ENCODE data around the gene HERPUD1. TPM values are rescaled to one million over a fixed set of nuclear protein-coding genes. Genes with fewer than 3 reads are reported as not detected.

HERPUD1 gene
- total and polyA plus RNA-seq, 2 of the 8 experiments (the other 6 are each of a cell fraction or from before 2014, with no cell fraction given): 23.3 to 34.7 TPM

GRCh38 chr16:56919099-56919800 lies 12.7 kb upstream of the HERPUD1 start:
- POLR2A ChIA-PET (ENCODE audit: partially characterized antibody): interaction anchor here (1.3 to 6.5 kb wide), 2 partner anchors 14 to 24 kb away, joined by 4 to 82 read pairs; partner anchors contain the start of gene HERPUD1
- TF ChIP-seq USF2 (IDR thresholded peaks at IDR 0.05; ENCODE audit: low read length) (no peak), ZNF274 (IDR thresholded peaks at IDR 0.05; ENCODE audit: borderline replicate concordance, extremely low read depth, low read length) (no peak), CEBPB (IDR thresholded peaks at IDR 0.05; ENCODE audit: low read depth, low read length) (no peak)
- no peak overlapping the region for H4K91ac ChIP-seq (replicated peaks; ENCODE audit: insufficient read length, low read length)
- no peaks in the 10 kb centered on the region for H3K36me3 ChIP-seq (ENCODE audit: control insufficient read depth in 2 of 4, insufficient read depth in 4 of 4, low read length in 3 of 4)
- H4K5ac ChIP-seq (ENCODE audit: insufficient read length, low read depth, low read length): no peak overlapping the region
- H2BK20ac ChIP-seq (ENCODE audit: low read length): no peak overlapping the region
- H2BK12ac ChIP-seq (ENCODE audit: low read depth, low read length): no peak overlapping the region
- no peak overlapping the region for H2AFZ ChIP-seq (ENCODE audit: low read length)
- H3K79me1 ChIP-seq (ENCODE audit: low read depth, low read length): no peaks in the 10 kb centered on the region
- H3K14ac ChIP-seq (ENCODE audit: insufficient read length): no peak overlapping the region
- H2BK5ac ChIP-seq (ENCODE audit: low read depth, low read length): no peak overlapping the region
- H3K9me3 ChIP-seq (ENCODE audit: insufficient read depth in 2 of 2, low read depth in 1 of 2, low read length in 1 of 2): no peaks in the 10 kb centered on the region
- H3K9ac ChIP-seq (replicated peaks in 1 of 4; ENCODE audit: extremely low read depth in 1 of 4, low read depth in 3 of 4, low read length in 3 of 4): no peak overlapping the region
- no peaks in the 10 kb centered on the region for H3K79me2 ChIP-seq (ENCODE audit: control insufficient read depth in 1 of 2, insufficient read depth in 2 of 2, low read length in 2 of 2)
- H3K18ac ChIP-seq (ENCODE audit: extremely low read depth, low read length): no peak overlapping the region
- no peak overlapping the region for H3K27ac ChIP-seq (ENCODE audit: low read depth, low read length)
- no peak overlapping the region for H2BK120ac ChIP-seq (replicated peaks; ENCODE audit: low read depth, low read length)
- 86% methylated on average over 11 of the region's 11 CpGs; no CpG with 5 or more reads in 1 of the 2 experiments for WGBS, 2 experiments (ENCODE audit: extremely low coverage in 1 of 2, insufficient coverage in 1 of 2, insufficient read length in 1 of 2, insufficient replicate concordance in 2 of 2, low coverage in 1 of 2, low lambda C conversion rate in 2 of 2, missing lambda C conversion rate in 1 of 2)
- no peak overlapping the region for H2AK5ac ChIP-seq (ENCODE audit: low read depth, low read length)
- H3K4me1 ChIP-seq (replicated peaks in 1 of 4; ENCODE audit: control insufficient read depth in 3 of 4, insufficient read depth in 4 of 4, low read length in 3 of 4): no peaks in the 10 kb centered on the region
- no peak overlapping the region for H4K8ac ChIP-seq (ENCODE audit: extremely low read depth, insufficient read depth, low read length)
- no peak overlapping the region for H3K56ac ChIP-seq (replicated peaks; ENCODE audit: insufficient read length, low read depth, low read length)
- CTCF ChIA-PET (ENCODE audit: partially characterized antibody): interaction anchor here (0.6 to 2.7 kb wide), 9 partner anchors 11 to 278 kb away, joined by 3 to 15 read pairs (median 4); no protein-coding TSS in a partner anchor
- H3K23ac ChIP-seq (ENCODE audit: insufficient read length): no peak overlapping the region
- no peak overlapping the region for H3K4me3 ChIP-seq (ENCODE audit: extremely low read depth in 1 of 4, insufficient read depth in 2 of 4, low read depth in 3 of 4, low read length in 4 of 4)
- H3K27me3 ChIP-seq (replicated peaks in 1 of 4; ENCODE audit: control insufficient read depth in 3 of 4, extremely low read depth in 1 of 4, insufficient read depth in 3 of 4, low read length in 3 of 4): no peaks in the 10 kb centered on the region
- DNase-seq (ENCODE audit: low read depth in 1 of 2, low spot score in 2 of 2) (no peak), FAIRE-seq (no peak)
- H3K4ac ChIP-seq (replicated peaks; ENCODE audit: insufficient read length, low read depth, low read length): no peak overlapping the region
- no peaks in the 10 kb centered on the region for H3K23me2 ChIP-seq (ENCODE audit: low read depth, low read length)
- H4K20me1 ChIP-seq (replicated peaks in 1 of 2; ENCODE audit: control insufficient read depth in 1 of 2, insufficient read depth in 2 of 2, low read length in 2 of 2): no peaks in the 10 kb centered on the region
- H2BK15ac ChIP-seq (ENCODE audit: low read length): no peak overlapping the region
- no peak overlapping the region for H3K4me2 ChIP-seq (ENCODE audit: insufficient read depth in 1 of 2, low read depth in 2 of 2, low read length in 2 of 2)
